Panc1 (cell line): ENCODE measurements around the gene ADAMTS7.
"Not testable (repeated sequence)": the region's sequence is repeated elsewhere in the genome, so short reads cannot be mapped to it uniquely, and the experiment has no call there.

Experiments
- POLR2AphosphoS5 ChIP-seq: IDR thresholded peaks from 2 replicates; pipeline ENCODE4 v1.6.1; 2012; ENCODE audit warnings: mild to moderate bottlenecking, low read depth, low read length, moderate library complexity
- SIN3A ChIP-seq: IDR thresholded peaks from 2 replicates; pipeline ENCODE4 v1.6.1; 2012; ENCODE audit warnings: low read depth, mild to moderate bottlenecking, low read length, moderate library complexity, borderline replicate concordance; ENCODE audit not compliant: insufficient read depth
- TF ChIP-seq, protein P1 (sequence below): fragments of 450-650 bp; IDR thresholded peaks from 2 replicates; pipeline ENCODE4 v1.5.1; 2017; ENCODE audit warnings: mild to moderate bottlenecking
- TF ChIP-seq, protein P2 (sequence below), 2 experiments: IDR thresholded peaks; 2 replicates each; pipeline ENCODE4 v1.6.1; 2011 to 2012; ENCODE audit warnings: low read depth in 2 of 2, control low read depth in 1 of 2, low read length in 1 of 2, mild to moderate bottlenecking in 1 of 2, moderate library complexity in 1 of 2; ENCODE audit not compliant: insufficient read depth in 1 of 2

DNA sequence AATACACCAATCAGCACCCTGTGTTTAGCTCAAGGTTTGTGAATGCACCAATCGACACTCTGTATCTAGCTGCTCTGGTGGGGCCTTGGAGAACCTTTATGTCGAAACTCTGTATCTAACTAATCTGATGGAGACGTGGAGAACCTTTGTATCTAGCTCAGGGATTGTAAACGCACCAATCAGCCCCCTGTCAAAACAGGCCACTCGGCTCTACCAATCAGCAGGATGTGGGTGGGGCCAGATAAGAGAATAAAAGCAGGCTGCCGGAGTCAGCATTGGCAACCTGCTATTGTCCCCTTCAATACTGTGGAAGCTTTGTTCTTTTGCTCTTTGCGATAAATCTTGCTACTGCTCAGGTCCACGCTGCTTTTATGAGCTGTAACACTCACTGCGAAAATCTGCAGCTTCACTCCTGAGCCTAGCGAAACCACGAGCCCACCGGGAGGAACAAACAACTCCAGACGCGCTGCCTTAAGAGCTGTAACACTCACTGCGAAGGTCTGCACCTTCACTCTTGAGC is 36.2 kb upstream of the ADAMTS7 start:
- not testable (repeated sequence) for TF ChIP-seq POLR2AphosphoS5, SIN3A
- TF ChIP-seq, protein P1, sequence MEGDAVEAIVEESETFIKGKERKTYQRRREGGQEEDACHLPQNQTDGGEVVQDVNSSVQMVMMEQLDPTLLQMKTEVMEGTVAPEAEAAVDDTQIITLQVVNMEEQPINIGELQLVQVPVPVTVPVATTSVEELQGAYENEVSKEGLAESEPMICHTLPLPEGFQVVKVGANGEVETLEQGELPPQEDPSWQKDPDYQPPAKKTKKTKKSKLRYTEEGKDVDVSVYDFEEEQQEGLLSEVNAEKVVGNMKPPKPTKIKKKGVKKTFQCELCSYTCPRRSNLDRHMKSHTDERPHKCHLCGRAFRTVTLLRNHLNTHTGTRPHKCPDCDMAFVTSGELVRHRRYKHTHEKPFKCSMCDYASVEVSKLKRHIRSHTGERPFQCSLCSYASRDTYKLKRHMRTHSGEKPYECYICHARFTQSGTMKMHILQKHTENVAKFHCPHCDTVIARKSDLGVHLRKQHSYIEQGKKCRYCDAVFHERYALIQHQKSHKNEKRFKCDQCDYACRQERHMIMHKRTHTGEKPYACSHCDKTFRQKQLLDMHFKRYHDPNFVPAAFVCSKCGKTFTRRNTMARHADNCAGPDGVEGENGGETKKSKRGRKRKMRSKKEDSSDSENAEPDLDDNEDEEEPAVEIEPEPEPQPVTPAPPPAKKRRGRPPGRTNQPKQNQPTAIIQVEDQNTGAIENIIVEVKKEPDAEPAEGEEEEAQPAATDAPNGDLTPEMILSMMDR = not testable (repeated sequence)
- TF ChIP-seq, protein P2, sequence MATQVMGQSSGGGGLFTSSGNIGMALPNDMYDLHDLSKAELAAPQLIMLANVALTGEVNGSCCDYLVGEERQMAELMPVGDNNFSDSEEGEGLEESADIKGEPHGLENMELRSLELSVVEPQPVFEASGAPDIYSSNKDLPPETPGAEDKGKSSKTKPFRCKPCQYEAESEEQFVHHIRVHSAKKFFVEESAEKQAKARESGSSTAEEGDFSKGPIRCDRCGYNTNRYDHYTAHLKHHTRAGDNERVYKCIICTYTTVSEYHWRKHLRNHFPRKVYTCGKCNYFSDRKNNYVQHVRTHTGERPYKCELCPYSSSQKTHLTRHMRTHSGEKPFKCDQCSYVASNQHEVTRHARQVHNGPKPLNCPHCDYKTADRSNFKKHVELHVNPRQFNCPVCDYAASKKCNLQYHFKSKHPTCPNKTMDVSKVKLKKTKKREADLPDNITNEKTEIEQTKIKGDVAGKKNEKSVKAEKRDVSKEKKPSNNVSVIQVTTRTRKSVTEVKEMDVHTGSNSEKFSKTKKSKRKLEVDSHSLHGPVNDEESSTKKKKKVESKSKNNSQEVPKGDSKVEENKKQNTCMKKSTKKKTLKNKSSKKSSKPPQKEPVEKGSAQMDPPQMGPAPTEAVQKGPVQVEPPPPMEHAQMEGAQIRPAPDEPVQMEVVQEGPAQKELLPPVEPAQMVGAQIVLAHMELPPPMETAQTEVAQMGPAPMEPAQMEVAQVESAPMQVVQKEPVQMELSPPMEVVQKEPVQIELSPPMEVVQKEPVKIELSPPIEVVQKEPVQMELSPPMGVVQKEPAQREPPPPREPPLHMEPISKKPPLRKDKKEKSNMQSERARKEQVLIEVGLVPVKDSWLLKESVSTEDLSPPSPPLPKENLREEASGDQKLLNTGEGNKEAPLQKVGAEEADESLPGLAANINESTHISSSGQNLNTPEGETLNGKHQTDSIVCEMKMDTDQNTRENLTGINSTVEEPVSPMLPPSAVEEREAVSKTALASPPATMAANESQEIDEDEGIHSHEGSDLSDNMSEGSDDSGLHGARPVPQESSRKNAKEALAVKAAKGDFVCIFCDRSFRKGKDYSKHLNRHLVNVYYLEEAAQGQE (IDR thresholded peaks at IDR 0.05; ENCODE audit: insufficient read depth in 1 of 2, low read depth in 2 of 2, low read length in 1 of 2) = not testable (repeated sequence)
